GM18868 (cell line): ENCODE results near the gene TMEM169.
"Not testable (repeated sequence)": the region's sequence is repeated elsewhere in the genome, so short reads cannot be mapped to it uniquely, and the experiment has no call there.

ENCODE experiments used
- ATAC-seq: cut with Tn5 transposase; IDR thresholded peaks from one replicate; pipeline ENCODE4 v1.9.1; 2021; ENCODE audit warnings: mild to moderate bottlenecking, moderate library complexity; ENCODE audit not compliant: unreplicated experiment

The TMEM169 gene

GRCh38 chr2:216130346-216130971 is 48.7 kb downstream of the TMEM169 start:
- no peak for ATAC-seq

- no peak for ATAC-seq
Measured at GRCh38 chr2:216131175-216131926, 49.6 kb downstream of the TMEM169 start.

- ATAC-seq, result no peak
Measured at GRCh38 chr2:216132585-216132984, 50.9 kb downstream of the TMEM169 start.

GRCh38 chr2:216133397-216133796 is 51.7 kb downstream of the TMEM169 start:
- no peak for ATAC-seq

GRCh38 chr2:216134958-216135541 is 53.3 kb downstream of the TMEM169 start:
- ATAC-seq, result no peak

GRCh38 chr2:216139884-216140283 is 58.2 kb downstream of the TMEM169 start:
- no peak for ATAC-seq

- ATAC-seq, result not testable (repeated sequence)
Measured at GRCh38 chr2:216141516-216141915, 59.8 kb downstream of the TMEM169 start.

- peak; percentile 100 for ATAC-seq
Measured at GRCh38 chr2:216142540-216142939, 60.8 kb downstream of the TMEM169 start.

- no peak for ATAC-seq
Measured at GRCh38 chr2:216144372-216144771, 62.7 kb downstream of the TMEM169 start.

- ATAC-seq, result no peak
Measured at GRCh38 chr2:216144857-216145256, 63.1 kb downstream of the TMEM169 start.

- no peak for ATAC-seq
Measured at GRCh38 chr2:216146573-216146972, 64.9 kb downstream of the TMEM169 start.

GRCh38 chr2:216147172-216148131 is 65.7 kb downstream of the TMEM169 start:
- no peak for ATAC-seq

GRCh38 chr2:216148983-216149382 is 67.3 kb downstream of the TMEM169 start:
- ATAC-seq, result no peak

- ATAC-seq, result no peak
Measured at GRCh38 chr2:216149741-216150140, 68.0 kb downstream of the TMEM169 start.

GRCh38 chr2:216151313-216152025 is 69.8 kb downstream of the TMEM169 start:
- ATAC-seq, result no peak
